Umbilical cord (tissue), 2 donors: ENCODE data around the gene CCDC34. TPM values are rescaled to one million over a fixed set of nuclear protein-coding genes. Genes with fewer than 3 reads are reported as not detected.
"Not testable (repeated sequence)": the region's sequence is repeated elsewhere in the genome, so short reads cannot be mapped to it uniquely, and the experiment has no call there.

ENCODE experiments used
- DNase-seq: peaks from one replicate; pipeline ENCODE4 v3.0.0-alpha.2; 2015; ENCODE audit warnings: low spot score
- total RNA-seq: library from RNA; depleted of rRNA; stranded (reverse); fragments of >200 nt; gene quantifications from one replicate; pipeline ENCODE4 v1.2.3, GENCODE V29; 2014; ENCODE audit warnings: low replicate concordance; ENCODE audit not compliant: insufficient read depth

The CCDC34 gene
- total RNA-seq, 1 donor from 2014 or later, result 9.4 TPM

DNA sequence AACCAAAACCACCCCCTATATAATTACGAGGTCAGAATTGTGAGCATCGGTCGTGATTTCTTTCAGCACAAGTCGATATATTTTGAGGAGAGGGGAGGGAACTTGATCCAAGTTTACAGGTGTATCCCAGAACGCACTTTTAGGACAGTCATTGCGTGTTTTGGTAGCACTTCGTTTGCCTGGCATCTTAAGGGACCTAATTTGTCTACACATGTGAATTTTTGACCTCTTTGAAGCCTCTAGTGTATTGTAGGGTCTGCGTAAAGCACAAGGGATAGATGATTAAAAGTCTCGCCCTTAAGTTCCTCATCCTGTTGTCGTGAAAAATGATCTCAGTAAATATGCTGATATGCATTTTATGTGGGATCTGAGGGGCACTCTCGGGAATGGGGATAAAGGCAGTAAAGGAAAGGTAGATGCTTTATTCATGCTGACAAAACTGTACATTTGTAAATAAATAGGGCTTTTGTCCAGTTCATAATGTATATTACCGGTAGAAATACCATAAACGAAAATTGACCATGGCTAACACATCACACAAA is 632 bp upstream of the CCDC34 start:
- DNase-seq, result no peak

GRCh38 chr11:27361649-27362431 is 1.2 kb downstream of the CCDC34 start:
- no peak for DNase-seq

DNA sequence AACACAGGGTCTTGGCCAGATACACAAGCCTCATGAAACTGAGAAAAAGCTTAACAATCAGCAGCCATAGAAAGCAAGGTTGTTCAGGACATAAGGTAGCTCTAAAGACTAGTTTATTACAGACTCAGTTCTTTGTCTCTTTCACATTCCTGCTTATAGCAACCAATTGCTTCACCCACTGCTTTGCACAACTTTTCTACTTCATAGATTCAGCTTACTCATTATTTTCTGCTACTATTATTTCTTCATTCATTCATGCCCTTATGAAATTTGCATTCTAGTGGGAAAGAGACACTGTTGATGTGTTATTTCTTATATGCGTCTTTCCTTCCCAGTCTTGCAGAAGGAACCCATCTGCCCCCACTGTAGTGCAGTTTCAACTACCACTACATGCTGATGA is 4.7 kb downstream of the CCDC34 start:
- DNase-seq, result no peak

DNA sequence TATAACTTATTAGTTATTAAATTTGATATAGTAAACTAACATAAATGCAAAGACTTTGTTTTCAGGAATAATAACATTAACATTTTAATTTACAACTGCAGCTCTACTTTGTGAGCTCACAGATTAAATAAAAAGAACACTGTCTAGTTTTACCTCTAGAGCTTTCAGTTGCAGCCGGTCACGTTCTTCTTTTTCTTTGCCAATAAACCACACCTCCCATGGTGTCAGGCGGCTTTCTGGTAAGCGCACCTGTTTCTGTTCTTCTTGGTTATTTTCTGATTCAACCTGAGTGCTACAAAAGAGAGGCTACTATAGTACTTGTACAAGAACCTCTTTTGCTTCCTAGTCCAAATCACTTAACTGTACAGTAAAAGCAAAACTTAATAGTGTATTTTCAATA is 5.8 kb downstream of the CCDC34 start:
- no peak for DNase-seq

GRCh38 chr11:27356624-27357222 is 6.3 kb downstream of the CCDC34 start:
- DNase-seq, result no peak

GRCh38 chr11:27355575-27356104 is 7.4 kb downstream of the CCDC34 start:
- no peak for DNase-seq

GRCh38 chr11:27354359-27354965 is 8.6 kb downstream of the CCDC34 start:
- DNase-seq, result no peak

GRCh38 chr11:27353593-27354358 is 9.2 kb downstream of the CCDC34 start:
- DNase-seq, result peak; percentile 57

DNA sequence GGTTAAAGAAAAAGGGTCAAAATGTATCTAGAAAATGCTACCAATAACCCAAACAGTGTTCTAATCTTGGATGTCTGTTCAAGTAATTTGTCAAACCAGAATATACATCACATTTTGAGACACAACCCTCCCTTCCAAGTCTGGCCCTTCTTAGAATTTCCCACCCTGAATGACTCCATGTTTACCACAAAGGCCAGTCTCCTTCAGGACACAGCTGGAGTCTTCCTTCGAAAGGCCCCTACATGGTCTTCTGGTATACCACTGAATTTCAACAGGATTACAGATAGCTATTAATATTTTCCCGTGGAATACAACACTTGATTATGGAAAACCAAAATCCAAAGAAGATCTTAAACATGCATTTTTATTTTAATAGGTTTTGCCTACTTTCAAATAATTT is 10.2 kb downstream of the CCDC34 start:
- DNase-seq, result no peak

DNA sequence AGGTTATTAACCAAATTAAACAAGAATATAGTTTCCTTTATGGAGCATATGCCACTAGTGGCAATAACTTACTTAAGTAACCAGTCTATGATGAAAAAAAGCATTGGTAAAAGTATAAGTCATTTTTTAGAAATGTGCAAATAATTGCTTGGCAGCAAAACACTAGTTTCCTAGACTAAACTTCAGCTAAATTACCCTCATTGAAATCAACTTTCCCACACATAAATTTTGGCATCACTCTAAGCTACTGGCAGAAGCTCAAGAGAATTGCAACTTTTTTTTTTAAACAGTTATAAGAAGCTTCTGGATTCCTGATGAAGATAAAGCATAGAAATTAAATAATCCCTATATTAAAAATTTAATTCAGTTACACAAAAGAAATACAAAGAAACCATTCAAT is 12.5 kb downstream of the CCDC34 start:
- DNase-seq, result no peak

- DNase-seq, result no peak
These were observed 13.1 kb downstream of the CCDC34 start for GRCh38 chr11:27349919-27350318.

DNA sequence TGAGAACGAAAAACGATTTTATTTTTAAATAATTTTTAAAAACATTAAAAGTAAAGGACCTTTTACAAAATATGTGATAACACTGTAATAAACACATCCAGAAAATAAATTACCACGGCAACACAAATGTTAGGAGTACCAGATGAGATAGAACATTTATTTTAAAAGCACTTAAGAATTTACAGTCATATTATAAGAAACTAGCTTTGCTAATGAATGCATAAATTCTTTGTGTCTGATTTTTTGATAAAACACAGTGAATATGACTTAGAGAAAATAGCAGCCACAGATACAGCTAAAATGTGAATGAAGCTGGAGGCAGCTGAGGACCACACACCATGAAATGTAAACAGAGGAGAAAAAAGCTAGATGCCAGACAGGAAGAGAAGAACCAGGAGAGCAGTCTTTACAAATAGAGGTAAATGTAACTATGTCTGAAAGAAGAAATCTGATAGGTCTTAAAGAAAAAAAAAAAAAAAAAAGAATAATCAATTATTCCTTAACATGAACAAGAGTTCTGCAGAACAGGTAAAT is 14.6 kb downstream of the CCDC34 start:
- DNase-seq, result peak; percentile 19

GRCh38 chr11:27347359-27348339 is 15.4 kb downstream of the CCDC34 start:
- DNase-seq, result no peak

GRCh38 chr11:27339941-27340340 is 23.1 kb downstream of the CCDC34 start:
- no peak for DNase-seq

GRCh38 chr11:27334764-27335163 is 28.3 kb downstream of the CCDC34 start:
- not testable (repeated sequence) for DNase-seq

- DNase-seq, result peak; percentile 37
These were observed 31.0 kb downstream of the CCDC34 start for GRCh38 chr11:27331981-27332380.

DNA sequence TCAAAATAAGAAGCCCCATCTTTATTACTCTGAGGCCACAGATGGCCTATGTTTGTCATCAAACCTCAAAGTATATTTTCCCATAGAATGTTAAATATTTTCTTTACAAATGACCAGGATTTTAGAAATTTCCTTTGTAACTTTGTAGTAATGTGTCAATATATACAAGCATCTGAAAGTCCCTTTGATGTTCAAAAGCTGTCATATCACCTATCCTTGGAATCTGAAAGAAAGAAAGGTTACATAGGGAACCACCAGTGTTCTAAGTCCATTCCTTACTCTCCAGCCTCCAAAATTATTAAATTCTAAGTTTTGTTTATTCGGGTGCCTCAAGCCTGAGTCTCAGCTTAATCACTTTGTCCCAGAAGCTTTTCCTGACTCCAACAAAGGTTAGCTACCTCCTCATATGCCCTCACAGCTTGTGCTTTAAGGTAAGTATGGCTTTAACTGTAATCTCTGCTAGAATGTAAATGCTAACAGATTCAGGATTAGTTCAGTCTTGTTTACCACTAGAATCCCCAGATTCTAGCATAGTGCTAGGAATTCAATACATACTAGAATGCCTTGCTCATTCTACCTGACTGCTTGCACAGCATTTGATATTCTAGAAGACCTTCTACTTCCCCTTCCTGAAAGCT is 32.3 kb downstream of the CCDC34 start:
- no peak for DNase-seq

DNA sequence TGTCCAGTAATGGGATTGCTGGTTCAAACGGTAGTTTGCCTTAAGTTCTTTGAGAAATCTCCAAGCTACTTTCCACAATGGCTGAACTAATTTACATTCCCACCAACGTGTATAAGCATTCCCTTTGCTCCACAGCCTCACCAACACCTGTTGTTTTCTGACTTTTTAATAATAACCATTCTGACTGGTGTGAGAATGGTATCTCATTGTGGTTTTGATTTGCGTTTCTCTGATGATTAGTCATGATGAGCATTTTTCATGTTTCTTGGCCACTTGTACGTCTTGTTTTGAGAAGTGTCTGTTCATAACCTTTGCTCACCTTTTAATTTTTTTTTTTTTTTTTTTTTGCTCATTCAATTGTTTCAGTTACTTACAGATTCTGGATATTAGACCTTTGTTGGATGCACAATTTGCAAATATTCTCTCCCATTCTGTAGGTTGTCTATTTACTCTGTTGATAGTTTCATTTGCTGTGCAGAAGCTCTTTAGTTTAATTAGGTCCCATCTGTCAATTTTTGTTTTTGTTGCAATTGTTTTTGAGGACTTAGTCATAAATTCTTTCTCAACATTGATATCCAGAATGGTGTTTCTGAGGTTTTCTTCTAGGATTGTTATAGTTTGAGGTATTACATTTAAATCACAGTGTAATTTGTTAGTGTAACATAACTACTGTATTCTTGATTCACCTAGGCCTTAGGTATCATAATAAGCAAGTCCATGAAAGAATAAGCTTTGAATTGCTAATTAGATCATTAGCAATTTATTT is 33.0 kb downstream of the CCDC34 start:
- DNase-seq, result no peak

GRCh38 chr11:27328614-27329013 is 34.4 kb downstream of the CCDC34 start:
- no peak for DNase-seq
